ENCODE data around the gene TXNDC11. TPM values are rescaled to one million over a fixed set of nuclear protein-coding genes. Genes with fewer than 3 reads are reported as not detected.
A peak's percentile ranks its signal among the peaks of the same experiment; 100 is the strongest.

TXNDC11 gene
- total RNA-seq, 6 donors from 2014 or later, result 81.2 to 148 (median 117) TPM

DNA sequence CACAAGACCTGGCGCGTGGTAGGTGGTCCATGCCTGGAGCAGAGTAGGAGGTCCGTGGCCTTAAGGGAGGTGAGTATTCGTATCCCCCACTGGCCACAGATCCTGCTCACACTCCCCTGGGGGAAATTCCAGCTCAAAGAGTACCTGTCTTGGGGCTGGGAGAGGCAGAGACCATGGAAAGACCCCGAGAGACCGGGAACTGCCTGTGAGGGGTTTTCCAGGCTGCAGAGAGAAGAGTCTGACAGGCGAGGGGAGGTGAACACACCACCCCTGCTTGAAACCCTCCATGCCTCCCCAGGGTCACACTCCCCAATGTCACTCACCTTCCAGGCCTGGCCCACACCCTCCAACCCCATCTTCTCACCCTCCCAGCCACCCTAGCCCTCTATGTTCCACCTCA, 87.0 kb downstream of the TXNDC11 start:
- 93 to 95% methylated on average over 7 of the region's 7 CpGs for WGBS, 2 donors
- DNase-seq (no peak), ATAC-seq (ENCODE audit: low FRiP score in 2 of 2) (peak in 1 of 2 donors; percentile 23)
- H3K9me3 ChIP-seq, result no peaks in the 10 kb centered on the region
- H3K4me1 ChIP-seq, result peaks cover 0 to 9% (median 1%) of the 10 kb centered on the region in 4 donors
- H3K36me3 ChIP-seq, result no peaks in the 10 kb centered on the region
- no peak overlapping the region for H3K27ac ChIP-seq
- no peak overlapping the region for H3K4me3 ChIP-seq
- H3K27me3 ChIP-seq, result no peaks in the 10 kb centered on the region
- TF ChIP-seq CTCF (IDR thresholded peaks at IDR 0.05), result no peak
- no peak for TF ChIP-seq POLR2A (IDR thresholded peaks at IDR 0.05)
- TF ChIP-seq EP300 (IDR thresholded peaks at IDR 0.05), result no peak
- TF ChIP-seq POLR2AphosphoS5 (IDR thresholded peaks at IDR 0.05), result no peak

DNA sequence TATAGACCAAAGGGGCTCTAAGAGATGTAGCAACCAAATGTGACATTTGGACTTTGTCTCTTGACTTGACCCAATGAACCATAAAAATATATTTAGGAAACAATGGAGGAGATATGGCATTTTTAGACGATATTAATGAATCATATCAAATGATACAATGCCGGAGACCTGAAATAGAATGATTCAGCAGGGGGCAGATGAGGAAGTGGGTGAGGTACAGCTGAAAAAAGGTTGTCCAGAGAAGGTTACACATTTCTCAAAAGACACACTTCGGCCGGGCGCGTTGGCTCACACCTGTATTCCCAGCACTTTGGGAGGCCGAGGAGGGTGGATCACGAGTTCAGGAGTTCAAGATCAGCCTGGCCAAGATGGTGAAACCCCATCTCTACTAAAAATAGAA, 90.9 kb downstream of the TXNDC11 start:
- H3K27ac ChIP-seq, result no peak overlapping the region
- H3K4me1 ChIP-seq, result no peaks in the 10 kb centered on the region
- DNase-seq (no peak), ATAC-seq (ENCODE audit: low FRiP score in 2 of 2) (no peak)
- no peak for TF ChIP-seq POLR2AphosphoS5 (IDR thresholded peaks at IDR 0.05)
- TF ChIP-seq CTCF (IDR thresholded peaks at IDR 0.05), result no peak
- TF ChIP-seq EP300 (IDR thresholded peaks at IDR 0.05), result no peak
- TF ChIP-seq POLR2A (IDR thresholded peaks at IDR 0.05), result no peak
- no peaks in the 10 kb centered on the region for H3K36me3 ChIP-seq
- H3K27me3 ChIP-seq, result no peaks in the 10 kb centered on the region
- no peaks in the 10 kb centered on the region for H3K9me3 ChIP-seq
- no peak overlapping the region for H3K4me3 ChIP-seq
- 72 to 75% methylated on average over 8 of the region's 8 CpGs for WGBS, 2 donors

GRCh38 chr16:11650641-11651591, 91.7 kb downstream of the TXNDC11 start:
- DNase-seq (no peak), ATAC-seq (ENCODE audit: low FRiP score in 2 of 2) (no peak)
- no peak for TF ChIP-seq POLR2A (IDR thresholded peaks at IDR 0.05)
- no peak for TF ChIP-seq EP300 (IDR thresholded peaks at IDR 0.05)
- TF ChIP-seq CTCF (IDR thresholded peaks at IDR 0.05), result no peak
- no peak for TF ChIP-seq POLR2AphosphoS5 (IDR thresholded peaks at IDR 0.05)
- no peaks in the 10 kb centered on the region for H3K27me3 ChIP-seq
- H3K27ac ChIP-seq, result no peak overlapping the region
- no peak overlapping the region for H3K4me3 ChIP-seq
- no peaks in the 10 kb centered on the region for H3K9me3 ChIP-seq
- no peaks in the 10 kb centered on the region for H3K36me3 ChIP-seq
- no peaks in the 10 kb centered on the region for H3K4me1 ChIP-seq
- 69 to 84% methylated on average over 12 to 18 of the region's 18 CpGs for WGBS, 2 donors

DNA sequence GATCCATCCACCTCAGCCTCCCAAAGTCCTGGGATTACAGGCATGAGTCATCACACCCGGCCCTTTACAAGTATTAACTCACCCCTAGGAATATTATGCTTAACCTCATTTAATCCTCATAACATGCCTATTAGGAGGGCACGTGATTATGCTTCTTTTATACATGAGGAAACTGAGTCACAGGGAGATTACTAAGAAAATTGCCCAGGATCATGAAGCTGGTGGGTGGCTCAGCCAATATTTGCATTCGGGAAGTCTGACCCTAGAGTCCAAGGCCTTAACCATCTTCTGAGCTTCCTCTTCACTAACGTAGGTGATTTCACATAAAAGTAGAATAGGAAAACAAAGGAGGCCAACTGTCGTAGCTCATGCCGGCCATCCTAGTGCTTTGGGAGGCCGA, 93.4 kb downstream of the TXNDC11 start:
- no peaks in the 10 kb centered on the region for H3K9me3 ChIP-seq
- H3K4me1 ChIP-seq, result no peaks in the 10 kb centered on the region
- no peaks in the 10 kb centered on the region for H3K27me3 ChIP-seq
- 73 to 75% methylated on average over 7 of the region's 7 CpGs for WGBS, 2 donors
- no peak for ATAC-seq (ENCODE audit: low FRiP score in 2 of 2)
- no peaks in the 10 kb centered on the region for H3K36me3 ChIP-seq
- TF ChIP-seq CTCF (IDR thresholded peaks at IDR 0.05), result no peak
- TF ChIP-seq EP300 (IDR thresholded peaks at IDR 0.05), result no peak
- TF ChIP-seq POLR2AphosphoS5 (IDR thresholded peaks at IDR 0.05), result no peak
- no peak for TF ChIP-seq POLR2A (IDR thresholded peaks at IDR 0.05)
- DNase-seq, result no peak
- no peak overlapping the region for H3K4me3 ChIP-seq
- H3K27ac ChIP-seq, result no peak overlapping the region

- Histone ChIP-seq H3K27ac (no peak overlapping the region), H3K9me3 (no peaks in the 10 kb centered on the region), H3K4me1 (peaks cover 19 to 24% (median 20%) of the 10 kb centered on the region in 4 donors), H3K27me3 (no peaks in the 10 kb centered on the region), H3K4me3 (no peak overlapping the region), H3K36me3 (no peaks in the 10 kb centered on the region)
- no peak for TF ChIP-seq POLR2A (IDR thresholded peaks at IDR 0.05)
- TF ChIP-seq CTCF (IDR thresholded peaks at IDR 0.05), result no peak
- no peak for TF ChIP-seq EP300 (IDR thresholded peaks at IDR 0.05)
- no peak for TF ChIP-seq POLR2AphosphoS5 (IDR thresholded peaks at IDR 0.05)
- WGBS, 2 donors, result 48 to 56% methylated on average over 4 of the region's 4 CpGs
- DNase-seq (no peak), ATAC-seq (ENCODE audit: low FRiP score in 2 of 2) (no peak)
Observed at GRCh38 chr16:11642765-11643116, 99.9 kb downstream of the TXNDC11 start.

Measured in upper lobe of left lung (tissue), 6 donors.